Stimulated activated CD4-positive, alpha-beta T cell treated with anti-CD3 and anti-CD28 coated beads, Interleukin-12 subunit alpha, Interleukin-12 subunit beta, amount 100 ng/mL, for 4 hours (primary cell): ENCODE results near the gene SPATC1L.
"Not testable (repeated sequence)": the region's sequence is repeated elsewhere in the genome, so short reads cannot be mapped to it uniquely, and the experiment has no call there.

Source experiments
- DNase-seq: peaks from one replicate; pipeline ENCODE4 v3.0.0-alpha.2; 2020

Gene SPATC1L

GRCh38 chr21:46183910-46184624, at the start of gene SPATC1L:
Gene SPATC1L, minus strand, starts transcription at chr21:46184459. Its CDS starts 1,643 bp downstream, at chr21:46182816.
- peak; percentile 42 for DNase-seq

GRCh38 chr21:46229923-46230260, 45.6 kb upstream of the SPATC1L start:
- DNase-seq: no peak

DNA sequence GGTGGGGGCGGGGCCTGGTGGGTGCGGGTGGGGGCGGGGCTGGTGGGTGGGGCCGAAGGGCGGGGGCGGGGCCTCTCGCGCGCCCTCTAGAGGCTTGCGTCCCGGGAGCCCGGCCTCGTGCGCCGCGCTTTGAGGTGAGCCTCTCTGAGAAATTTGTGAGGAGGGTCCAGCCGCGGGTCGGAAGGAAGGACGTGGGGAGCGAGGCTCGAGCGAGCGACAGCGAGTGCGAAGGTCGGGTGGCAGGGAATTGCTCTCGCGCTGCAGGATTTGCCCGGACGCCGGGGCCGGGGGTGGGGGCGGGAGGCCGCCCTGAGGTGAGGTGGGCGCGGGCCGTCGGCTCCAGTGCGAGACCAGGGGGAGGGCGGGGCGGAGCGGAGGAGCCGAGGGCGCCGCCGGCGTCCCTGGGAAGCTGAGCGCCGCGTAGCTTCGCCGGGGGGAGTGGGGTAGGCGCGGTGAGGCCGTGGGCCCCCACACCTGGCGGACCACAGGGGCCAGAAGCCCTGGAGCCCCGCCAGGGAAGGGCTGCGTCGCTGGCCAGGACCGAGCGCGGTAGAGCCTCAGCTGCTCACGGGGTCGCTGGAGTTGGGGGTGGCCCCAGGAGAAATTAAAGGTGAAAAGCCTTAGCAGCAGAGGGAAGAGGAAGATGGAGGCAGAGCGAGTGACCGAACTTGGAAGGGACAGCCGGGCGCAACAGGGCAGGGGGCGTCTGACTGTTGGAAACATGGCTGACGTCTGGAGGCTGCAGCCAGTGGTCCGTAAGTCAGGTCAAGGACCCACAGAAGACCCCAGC, 45.1 kb upstream of the SPATC1L start:
- DNase-seq: no peak

GRCh38 chr21:46228345-46229051, 44.2 kb upstream of the SPATC1L start, which contains the start of gene LSS:
Gene LSS, minus strand, starts transcription at chr21:46228774. Its CDS starts 29 bp downstream, at chr21:46228745.
- DNase-seq: peak; percentile 96

DNA sequence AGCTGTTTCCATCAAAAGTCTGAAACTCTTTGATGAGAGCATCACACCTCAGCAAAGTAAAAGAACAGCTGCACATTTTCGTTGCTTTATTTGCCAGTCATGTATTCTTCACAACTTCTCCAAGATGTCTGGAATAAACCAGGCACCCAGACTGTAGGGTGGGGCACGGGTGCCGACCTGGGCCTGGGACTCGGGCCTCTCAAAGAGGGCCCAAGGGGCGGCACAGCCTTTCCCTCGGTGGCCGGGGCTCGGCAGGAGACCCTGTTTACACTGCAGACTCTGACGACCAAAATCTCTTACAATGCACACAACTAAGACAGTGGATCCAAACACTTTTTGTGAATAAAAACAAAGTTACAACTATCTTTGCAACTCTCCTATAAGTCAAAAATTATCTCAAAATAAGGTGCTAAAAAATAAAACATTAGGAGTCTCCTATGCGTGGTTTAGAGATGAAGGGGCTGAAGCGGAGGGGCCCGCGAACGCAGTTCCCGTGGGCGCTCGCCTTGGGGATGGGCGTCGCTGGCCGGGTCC, 43.6 kb upstream of the SPATC1L start:
- DNase-seq: no peak

DNA sequence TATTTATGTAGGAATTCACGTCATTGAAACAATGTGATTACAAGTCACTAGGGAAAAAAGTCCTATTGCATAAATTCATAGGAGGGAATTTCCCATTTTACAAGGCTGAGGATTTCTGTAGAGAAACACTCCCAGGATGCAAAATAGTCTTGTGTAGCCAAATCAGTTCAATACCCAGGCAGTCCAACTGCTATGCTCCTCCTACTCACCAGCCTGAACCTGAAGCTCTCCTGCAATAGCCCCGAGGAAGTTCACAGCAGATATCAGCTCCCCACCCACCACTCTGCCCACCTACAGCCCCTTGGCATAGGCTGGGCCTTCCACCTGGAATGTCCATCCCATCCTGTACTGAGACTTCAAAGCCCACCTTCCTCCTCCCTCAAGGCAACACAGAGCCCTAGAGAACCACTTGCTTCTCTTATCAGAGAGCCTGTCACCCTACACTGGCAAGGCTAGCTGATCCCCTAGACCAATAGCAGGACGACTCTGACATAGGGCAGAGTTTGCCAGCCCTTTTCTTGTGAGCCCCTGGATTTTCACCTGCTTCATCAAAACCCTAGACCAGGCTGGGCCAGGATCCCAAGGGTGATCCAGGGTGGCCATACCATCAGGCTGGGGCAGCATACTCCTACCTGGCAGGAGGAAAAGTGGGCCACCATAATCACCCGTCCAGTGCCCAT, 42.8 kb upstream of the SPATC1L start:
- DNase-seq: no peak

GRCh38 chr21:46226146-46226545, 41.9 kb upstream of the SPATC1L start:
- no peak for DNase-seq

DNA sequence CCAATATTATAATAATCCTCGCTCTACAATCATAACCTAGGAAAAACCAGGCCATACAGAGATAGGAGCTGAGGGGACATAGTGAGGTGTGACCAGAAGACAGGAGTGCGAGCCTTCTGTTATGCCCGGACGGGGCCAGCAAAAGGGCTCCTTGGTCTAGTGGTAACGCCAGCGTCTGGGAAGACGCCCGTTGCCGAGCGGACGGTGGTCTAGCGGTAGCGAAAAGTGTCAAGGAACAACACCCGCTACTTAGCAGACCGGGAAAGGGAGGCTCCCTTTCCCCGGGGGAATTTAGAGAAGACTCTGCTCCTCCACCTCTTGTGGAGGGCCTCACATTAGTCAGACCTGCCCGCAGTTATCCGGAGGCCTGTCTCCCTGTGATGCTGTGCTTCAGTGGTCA, 39.4 kb upstream of the SPATC1L start:
- DNase-seq: not testable (repeated sequence)

DNA sequence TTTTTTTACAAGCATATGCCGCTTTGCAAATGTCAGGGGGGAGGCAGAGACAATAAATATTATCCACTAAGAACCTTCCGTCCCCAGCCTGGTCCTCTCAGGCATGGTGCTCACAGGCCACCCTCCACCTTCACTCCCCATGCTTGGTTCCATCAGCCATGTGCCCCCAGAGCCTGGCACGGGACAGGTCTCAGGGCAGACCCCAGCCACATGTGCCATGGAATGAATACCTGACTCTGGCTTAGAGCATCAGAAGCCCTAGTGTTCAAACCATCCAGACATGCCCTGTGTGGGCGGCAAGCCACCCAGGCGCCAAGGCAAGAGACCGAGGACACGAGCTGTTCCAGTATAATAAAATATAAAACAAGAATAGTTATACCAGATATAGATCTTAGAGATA, 39.0 kb upstream of the SPATC1L start:
- DNase-seq: no peak

DNA sequence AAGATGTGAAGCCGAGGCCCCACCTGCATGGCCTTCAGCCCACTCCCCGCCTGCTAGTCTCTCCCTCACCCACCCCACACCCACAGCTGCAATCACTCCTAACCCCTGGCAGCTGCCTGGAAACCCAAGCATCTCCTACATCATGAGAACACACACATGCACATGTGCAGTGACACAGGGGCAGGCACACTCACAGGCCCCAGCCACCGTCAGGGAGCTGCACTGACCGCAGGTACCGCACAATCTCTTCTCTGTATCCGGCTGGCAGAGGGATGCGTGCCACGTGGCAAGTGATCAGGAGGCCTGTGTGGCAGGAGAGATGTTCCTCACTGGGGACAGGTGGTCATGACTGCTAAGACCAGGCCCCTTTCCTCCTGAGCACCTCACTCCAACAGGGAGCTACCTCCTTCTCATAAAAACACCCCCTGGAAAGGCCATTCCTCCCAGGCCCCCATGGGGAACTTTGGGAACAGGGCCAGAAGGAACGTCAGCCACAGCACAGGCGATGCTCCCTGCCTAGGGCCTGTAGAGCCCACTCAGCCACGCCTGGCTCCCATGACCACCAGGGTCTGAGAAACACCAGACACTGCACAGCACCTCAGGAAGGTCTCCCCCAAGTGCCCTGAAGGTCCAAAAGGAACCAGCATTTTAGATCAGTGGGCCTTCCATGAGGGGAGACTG, 38.3 kb upstream of the SPATC1L start:
- no peak for DNase-seq

DNA sequence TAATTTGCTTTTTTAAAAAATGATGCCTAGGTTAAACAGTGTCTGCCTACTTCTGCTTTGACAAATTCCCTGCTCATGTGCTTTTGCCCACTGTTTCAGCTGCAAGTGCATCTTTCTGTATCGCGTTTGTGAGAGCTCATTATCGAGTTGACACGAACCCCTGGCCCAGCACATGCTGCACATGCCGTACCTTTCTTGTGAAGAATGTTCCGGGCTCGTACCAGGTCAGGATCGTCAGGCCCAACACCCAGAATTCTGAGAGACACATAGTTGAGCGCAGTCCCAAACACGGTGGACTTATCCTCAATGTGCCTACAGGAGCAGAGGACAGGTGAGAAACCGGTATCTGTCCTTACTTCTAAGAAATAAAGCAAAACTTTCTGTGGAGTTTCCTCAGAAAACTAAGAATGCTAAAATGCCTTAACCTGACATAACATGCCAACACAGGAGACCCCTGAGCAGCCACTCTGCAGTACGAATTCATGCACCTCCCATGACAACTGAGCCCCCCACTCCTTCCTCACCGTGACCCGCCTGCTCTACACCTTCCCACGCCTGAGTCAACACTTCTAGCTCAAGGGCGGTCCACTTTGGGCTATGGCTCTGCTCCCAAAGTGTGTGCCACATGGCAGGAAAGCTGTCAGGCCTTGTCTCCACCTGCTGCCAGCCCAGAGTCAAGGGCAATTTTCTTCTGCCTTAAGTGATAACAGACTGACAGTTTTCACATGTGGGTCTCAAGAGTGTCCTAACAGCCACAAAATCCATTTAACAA, 37.6 kb upstream of the SPATC1L start:
- DNase-seq: no peak

DNA sequence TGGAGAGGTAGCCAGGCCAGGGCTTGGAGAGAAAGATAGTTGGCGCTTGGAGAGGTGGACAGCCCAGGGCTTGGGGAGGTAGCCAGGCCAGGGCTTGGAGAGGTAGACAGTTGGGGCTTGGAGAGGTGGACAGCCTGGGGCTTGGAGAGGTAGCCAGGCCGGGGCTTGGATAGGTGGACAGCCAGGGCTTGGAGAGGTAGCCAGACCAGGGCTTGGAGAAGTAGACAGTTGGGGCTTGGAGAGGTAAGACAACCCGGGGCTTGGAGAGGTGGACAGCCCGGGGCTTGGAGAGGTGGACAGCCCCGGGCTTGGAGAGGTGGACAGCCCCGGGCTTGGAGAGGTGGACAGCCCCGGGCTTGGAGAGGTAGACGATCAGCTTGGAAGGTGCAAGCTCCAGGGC, 36.6 kb upstream of the SPATC1L start:
- no peak for DNase-seq

DNA sequence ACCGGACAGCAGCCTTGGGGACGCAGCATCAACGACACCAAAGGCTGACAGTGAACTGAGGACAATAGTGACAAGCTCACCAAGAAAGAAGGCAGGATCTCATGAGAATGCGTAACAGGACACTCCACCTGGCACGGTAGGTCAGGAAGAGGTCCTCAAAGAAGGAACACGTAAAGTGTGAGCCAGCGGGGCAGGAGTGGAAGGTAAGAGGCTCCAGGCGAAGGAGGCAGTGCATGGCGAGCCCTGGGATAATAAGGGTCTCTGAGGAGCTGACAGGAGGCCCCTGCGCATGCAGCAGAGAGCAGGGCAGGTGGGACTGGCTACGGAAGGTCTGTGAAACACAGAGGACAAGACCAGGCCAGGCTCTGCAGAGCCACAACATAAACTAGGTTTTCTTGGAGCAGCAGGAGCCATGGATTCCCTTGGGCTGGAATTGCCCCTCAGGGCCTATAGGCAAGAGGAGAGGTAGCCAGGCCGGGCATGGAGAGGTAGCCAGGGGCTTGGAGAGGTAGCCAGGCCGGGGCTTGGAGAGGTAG, 36.1 kb upstream of the SPATC1L start:
- no peak for DNase-seq

DNA sequence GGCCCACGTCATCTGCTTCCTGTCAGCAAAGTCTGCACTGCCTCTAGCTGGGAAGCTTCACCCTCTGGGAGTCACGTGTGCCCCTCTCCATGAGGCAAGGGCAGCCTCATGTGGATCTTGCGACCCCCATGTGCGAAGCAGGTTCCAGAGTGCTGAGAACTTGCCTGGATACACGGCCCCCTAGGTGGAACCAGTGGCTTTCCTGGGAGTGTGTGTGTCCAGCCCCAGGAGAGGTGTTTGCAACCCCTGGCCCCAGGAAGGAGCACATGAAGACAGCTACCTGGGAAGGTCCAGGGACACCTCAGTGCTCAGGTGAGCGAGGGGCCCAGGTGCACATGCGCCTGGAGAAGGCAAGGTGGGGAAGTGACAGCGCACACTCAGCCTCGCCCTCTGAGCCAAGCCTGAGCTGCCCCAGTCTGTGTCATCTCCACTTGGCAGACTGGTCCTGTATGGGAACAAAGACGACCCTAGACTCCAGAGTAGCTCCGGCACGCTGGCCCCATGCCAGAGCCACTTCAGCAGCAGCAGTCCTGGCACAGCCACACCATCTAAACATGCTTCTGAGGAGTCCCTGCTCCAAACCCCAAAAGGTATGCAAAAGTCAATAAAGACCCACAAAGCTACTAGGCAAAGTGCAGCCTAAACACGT, 35.5 kb upstream of the SPATC1L start:
- no peak for DNase-seq

DNA sequence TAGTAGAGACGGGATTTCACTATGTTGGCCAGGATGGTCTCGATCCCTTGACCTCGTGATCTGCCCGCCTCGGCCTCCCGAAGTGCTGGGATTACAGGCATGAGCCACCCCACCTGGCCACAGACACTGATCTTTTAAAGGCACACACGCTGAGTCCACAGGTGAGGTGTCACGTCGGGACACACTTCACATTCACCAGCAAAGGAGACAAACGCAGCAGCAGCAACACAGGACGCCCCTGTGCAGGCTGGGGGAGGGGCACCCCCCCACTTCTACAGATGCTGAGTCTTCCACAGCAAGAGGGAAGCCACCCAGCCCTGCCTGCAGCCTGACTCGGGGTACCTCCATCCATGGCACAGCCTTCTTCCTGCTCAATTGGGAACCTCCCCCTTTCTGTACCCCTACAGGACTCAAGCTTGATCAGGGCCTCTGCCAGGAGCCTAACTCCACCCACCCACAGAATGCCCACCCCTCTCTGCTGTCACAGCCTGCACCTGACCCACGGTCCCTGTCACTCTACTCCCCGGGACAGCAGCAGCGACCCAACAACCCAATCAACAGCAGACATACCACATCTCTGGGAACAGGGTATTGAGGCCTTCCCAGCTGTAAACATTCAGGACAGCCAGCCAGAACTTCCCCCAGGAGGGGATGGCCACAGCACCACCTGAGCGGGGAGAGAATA, 34.8 kb upstream of the SPATC1L start:
- no peak for DNase-seq

- no peak for DNase-seq
Measured at GRCh38 chr21:46217511-46218196, 33.4 kb upstream of the SPATC1L start.

DNA sequence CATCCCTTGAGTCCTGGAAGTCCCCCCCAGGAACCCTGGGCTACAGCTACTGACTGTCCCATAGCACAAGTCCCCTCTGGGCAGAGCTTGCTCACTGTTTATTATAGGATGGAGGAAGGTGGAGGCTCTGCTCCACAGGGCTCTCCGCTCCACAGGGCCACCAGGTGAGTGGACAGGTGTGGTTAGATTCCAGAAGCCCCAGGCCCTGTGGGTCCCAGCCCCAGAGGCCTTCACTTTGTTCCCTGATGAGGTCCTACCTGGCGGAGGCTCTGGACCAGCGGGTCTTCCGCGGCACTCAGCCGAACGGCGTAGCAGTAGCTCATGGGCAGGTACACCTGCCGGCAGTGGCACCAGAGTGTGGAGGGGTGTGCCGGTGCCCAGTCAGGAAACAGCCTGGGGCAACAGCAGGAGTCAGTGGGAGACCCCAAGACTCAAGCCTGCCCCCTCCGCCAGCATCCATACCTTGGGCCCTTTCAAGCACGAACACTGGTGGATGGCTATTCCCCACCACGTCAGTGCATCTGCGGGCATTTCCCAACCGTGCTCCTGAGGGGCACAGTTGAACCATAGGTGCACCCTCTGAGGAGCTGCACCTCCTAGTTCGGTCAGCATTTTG, 32.0 kb upstream of the SPATC1L start:
- no peak for DNase-seq

- DNase-seq: no peak
Measured at GRCh38 chr21:46215436-46216131, 31.3 kb upstream of the SPATC1L start.
